ENCODE measurements around the gene TMEM168. TPM values are rescaled to one million over a fixed set of nuclear protein-coding genes. Genes with fewer than 3 reads are reported as not detected.

TMEM168 gene
- total RNA-seq, 2 donors from 2014 or later = 14.9 to 16.5 TPM

- H3K36me3 ChIP-seq (ENCODE audit: control insufficient read depth, insufficient read depth, low read length) = no peaks in the 10 kb centered on the region
- peaks cover 1% of the 10 kb centered on the region for H3K9me3 Mint-ChIP-seq
- DNase-seq = no peak
- no peaks in the 10 kb centered on the region for H3K4me1 ChIP-seq (ENCODE audit: control insufficient read depth, insufficient read depth, low read length)
- H3K4me1 Mint-ChIP-seq = peaks cover 5% of the 10 kb centered on the region
- no peaks in the 10 kb centered on the region for H3K36me3 Mint-ChIP-seq (ENCODE audit: low read depth)
- no peak overlapping the region for H3K4me3 Mint-ChIP-seq
- H3K9me3 ChIP-seq (ENCODE audit: control insufficient read depth, low read length) = no peaks in the 10 kb centered on the region
- no peak overlapping the region for H3K4me3 ChIP-seq (ENCODE audit: low read length)
- no peaks in the 10 kb centered on the region for H3K27me3 Mint-ChIP-seq (ENCODE audit: insufficient read depth)
- H3K9ac ChIP-seq (ENCODE audit: extremely low read depth, low read length, poor library complexity, severe bottlenecking) = no peak overlapping the region
- H3K27me3 ChIP-seq (ENCODE audit: control insufficient read depth, insufficient read depth, low read length, poor library complexity, severe bottlenecking) = no peaks in the 10 kb centered on the region
- H3K27ac ChIP-seq (ENCODE audit: low read depth, low read length) = no peak overlapping the region
- H3K27ac Mint-ChIP-seq = no peak overlapping the region
- no peak for TF ChIP-seq CTCF (conservative IDR thresholded peaks at IDR 0.05)
These were observed 41.8 kb downstream of the TMEM168 start for GRCh38 chr7:112748381-112748780.

- Mint-ChIP-seq H3K36me3 (ENCODE audit: low read depth) (no peaks in the 10 kb centered on the region), H3K4me3 (no peak overlapping the region), H3K27me3 (ENCODE audit: insufficient read depth) (no peaks in the 10 kb centered on the region), H3K9me3 (peaks cover 1% of the 10 kb centered on the region), H3K4me1 (no peaks in the 10 kb centered on the region), H3K27ac (no peak overlapping the region)
- no peak for DNase-seq
- no peaks in the 10 kb centered on the region for H3K9me3 ChIP-seq (ENCODE audit: control insufficient read depth, low read length)
- no peaks in the 10 kb centered on the region for H3K36me3 ChIP-seq (ENCODE audit: control insufficient read depth, insufficient read depth, low read length)
- H3K27ac ChIP-seq (ENCODE audit: low read depth, low read length) = no peak overlapping the region
- no peak overlapping the region for H3K9ac ChIP-seq (ENCODE audit: extremely low read depth, low read length, poor library complexity, severe bottlenecking)
- no peak for TF ChIP-seq CTCF (conservative IDR thresholded peaks at IDR 0.05)
- H3K4me3 ChIP-seq (ENCODE audit: low read length) = no peak overlapping the region
- H3K27me3 ChIP-seq (ENCODE audit: control insufficient read depth, insufficient read depth, low read length, poor library complexity, severe bottlenecking) = no peaks in the 10 kb centered on the region
- no peaks in the 10 kb centered on the region for H3K4me1 ChIP-seq (ENCODE audit: control insufficient read depth, insufficient read depth, low read length)
- WGBS, 2 experiments (ENCODE audit: insufficient coverage in 1 of 2, insufficient read length in 1 of 2) = no CpG with 5 or more reads among the region's 1 CpG
These were observed 44.6 kb downstream of the TMEM168 start for GRCh38 chr7:112745635-112746034.

- no peak overlapping the region for H3K4me3 Mint-ChIP-seq
- Histone ChIP-seq H3K9ac (ENCODE audit: extremely low read depth, low read length, poor library complexity, severe bottlenecking) (no peak overlapping the region), H3K27me3 (ENCODE audit: control insufficient read depth, insufficient read depth, low read length, poor library complexity, severe bottlenecking) (no peaks in the 10 kb centered on the region), H3K4me1 (ENCODE audit: control insufficient read depth, insufficient read depth, low read length) (no peaks in the 10 kb centered on the region), H3K4me3 (ENCODE audit: low read length) (no peak overlapping the region), H3K27ac (ENCODE audit: low read depth, low read length) (no peak overlapping the region), H3K36me3 (ENCODE audit: control insufficient read depth, insufficient read depth, low read length) (no peaks in the 10 kb centered on the region), H3K9me3 (ENCODE audit: control insufficient read depth, low read length) (no peaks in the 10 kb centered on the region)
- no peak for DNase-seq
- no peaks in the 10 kb centered on the region for H3K4me1 Mint-ChIP-seq
- H3K36me3 Mint-ChIP-seq (ENCODE audit: low read depth) = no peaks in the 10 kb centered on the region
- H3K9me3 Mint-ChIP-seq = peaks cover 1% of the 10 kb centered on the region
- TF ChIP-seq CTCF (conservative IDR thresholded peaks at IDR 0.05) = no peak
- 93 to 94% methylated on average over 2 of the region's 2 CpGs for WGBS, 2 experiments (ENCODE audit: insufficient coverage in 1 of 2, insufficient read length in 1 of 2)
- no peaks in the 10 kb centered on the region for H3K27me3 Mint-ChIP-seq (ENCODE audit: insufficient read depth)
- no peak overlapping the region for H3K27ac Mint-ChIP-seq
These were observed 45.4 kb downstream of the TMEM168 start for GRCh38 chr7:112744818-112745217.
